ENCODE data around the gene GMEB2.
"Not testable (repeated sequence)": the region's sequence is repeated elsewhere in the genome, so short reads cannot be mapped to it uniquely, and the experiment has no call there.

GMEB2 gene

DNA sequence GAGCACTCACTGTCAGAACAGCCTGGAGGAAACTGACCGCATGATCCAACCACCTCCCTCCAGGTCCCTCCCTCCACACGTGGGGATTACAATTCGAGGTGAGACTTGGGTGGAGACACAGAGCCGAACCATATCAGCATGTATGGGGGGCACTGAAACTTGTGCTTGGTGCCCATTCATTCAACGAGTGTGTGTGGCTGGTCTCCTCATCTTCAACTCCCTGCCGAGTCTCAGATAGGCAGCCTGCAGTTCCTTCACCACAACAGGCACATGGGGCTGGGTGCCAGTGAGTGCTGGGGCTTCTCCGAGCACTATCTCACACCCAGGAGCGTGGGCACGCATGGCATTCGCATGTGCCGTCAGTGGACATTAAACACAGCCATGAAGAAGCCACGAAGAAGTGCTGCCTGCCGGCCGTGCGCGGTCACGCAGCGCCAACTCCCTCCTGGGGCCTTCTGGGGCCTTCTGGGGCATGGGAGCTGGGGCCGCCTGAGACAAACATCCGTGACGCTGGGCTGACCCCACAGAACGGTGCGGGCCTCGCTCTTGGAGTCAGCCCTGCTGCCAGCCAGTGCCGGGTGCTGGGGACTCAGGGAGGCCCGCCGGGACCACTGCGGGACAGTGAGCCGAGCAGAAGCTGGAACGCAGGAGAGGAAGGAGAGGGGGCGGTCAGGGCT lies 30.5 kb upstream of the GMEB2 start:
- DNase-seq (ENCODE audit: low spot score) = no peak

DNA sequence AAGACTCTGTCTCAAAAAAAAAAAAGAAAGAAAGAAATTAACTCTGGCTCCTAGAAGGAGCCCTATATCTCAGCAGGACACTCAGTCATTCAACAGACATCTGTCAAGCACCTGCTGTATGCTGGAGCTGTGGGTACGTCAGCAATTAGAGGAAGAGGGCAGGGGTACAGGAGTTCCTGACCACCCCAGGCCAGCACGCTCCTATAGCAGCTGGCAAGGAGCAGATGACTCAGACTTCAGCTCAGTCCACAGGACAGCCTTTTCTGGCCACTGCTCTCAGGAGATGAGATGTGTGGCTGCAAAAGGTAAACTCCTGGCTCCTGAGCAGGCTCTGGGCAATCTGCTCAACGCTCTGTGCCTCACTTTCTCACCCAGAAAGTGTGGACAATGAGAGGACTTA lies 29.6 kb upstream of the GMEB2 start:
- no peak for DNase-seq (ENCODE audit: low spot score)

DNA sequence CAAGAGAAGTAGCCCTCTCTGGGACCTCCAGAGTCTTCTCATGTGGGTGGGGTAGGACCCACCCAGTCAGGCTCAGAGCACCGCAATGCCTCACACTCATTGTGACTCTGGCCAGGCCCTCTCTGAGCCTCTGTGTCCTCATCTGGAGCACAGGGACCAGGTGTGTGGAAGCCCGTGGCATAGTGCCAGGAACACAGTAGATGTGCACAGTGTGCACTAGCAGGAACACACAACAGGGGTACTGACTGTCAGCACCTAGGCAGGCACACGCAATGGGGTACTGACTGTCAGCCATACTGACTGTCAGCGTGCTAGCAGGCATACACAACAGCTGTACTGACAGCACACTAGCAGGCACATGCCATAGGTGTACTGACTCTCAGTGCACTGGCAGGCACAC lies 28.3 kb upstream of the GMEB2 start:
- no peak for DNase-seq (ENCODE audit: low spot score)

DNA sequence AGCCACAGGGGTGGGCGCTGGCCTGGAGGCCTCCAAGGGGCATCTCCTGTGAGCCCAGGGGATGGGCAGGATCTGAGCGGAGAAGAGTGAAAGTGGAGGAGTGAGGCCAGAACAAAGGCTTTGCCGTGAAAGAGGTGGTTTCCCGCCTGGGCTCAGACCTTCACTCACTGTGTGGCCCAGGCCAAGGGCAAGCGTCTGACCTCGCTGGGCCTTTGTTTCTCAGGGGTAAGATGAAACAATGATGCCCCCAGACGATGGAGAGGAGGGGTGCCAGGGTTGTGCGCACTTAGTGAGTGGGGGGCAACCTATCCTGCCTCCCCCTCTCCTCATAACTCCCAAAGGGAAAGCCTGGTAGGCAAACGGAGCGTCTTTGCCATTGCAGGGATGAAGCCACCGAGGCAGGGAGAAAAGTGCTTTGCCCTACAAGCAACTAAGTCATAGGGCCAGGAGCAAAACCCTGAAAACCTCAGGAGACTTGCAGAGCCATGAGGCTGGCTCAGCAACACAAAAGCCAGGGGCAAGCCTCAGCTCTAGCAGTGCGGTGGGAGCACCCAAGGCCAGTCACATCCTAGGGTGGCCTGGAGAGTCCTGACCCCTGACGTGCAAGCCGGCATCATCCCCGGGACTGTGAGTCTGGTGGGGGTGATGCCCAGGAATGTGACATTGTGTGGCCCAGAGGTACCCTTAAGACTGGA lies 27.2 kb upstream of the GMEB2 start:
- no peak for DNase-seq (ENCODE audit: low spot score)

DNA sequence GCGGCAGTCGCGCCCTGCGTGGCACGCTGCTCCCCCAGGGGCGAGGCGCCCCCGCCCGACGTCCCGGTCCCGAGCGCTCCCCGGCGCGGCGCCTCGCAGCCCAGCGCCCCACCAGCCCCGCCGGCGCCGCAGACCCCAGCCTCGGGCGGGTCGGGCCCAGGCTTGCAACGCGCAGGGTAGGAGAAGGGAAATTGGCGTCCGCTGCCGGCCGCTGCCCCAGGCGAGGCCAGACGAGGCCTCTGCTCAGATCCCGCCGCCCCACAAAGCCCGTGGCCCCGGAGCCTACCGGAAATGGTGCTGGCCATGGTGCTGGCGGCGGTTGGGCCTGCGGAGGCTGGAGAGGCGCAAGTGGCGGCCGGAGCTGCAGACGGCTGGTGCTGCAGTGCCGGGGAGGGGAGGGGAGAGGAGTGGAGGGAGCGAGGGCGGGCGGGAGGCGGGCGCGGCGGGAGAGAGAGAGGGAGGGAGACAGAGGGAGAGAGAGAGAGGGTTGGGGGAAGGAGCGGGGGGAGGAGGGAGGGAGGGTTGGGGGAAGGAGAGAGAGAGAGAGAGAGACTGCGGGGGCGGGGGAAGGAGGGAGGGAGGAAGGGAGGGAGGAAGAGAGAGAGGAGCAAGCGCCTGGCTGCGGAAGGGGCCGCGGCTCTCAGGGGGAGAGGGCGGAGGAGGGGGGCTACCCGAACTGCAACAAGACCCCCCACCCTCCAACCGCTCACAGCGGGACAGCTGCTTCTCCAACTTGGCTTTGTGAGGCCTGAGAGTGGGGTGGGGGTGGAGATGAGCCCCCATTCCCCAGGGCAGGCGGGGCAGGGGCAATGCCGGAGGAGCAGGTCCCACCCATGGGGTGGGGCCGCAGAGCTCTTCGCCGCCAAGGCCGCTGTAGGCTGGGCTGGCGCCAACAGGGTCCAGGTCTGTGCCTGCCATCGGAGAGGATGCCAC lies 26.4 kb upstream of the GMEB2 start, which contains the start of gene STMN3:
TSS of gene STMN3 (minus strand) at position 384 of the 933 bp plus-strand sequence. CDS start at position 305, 79 bp downstream.
- peak; percentile 50 for DNase-seq (ENCODE audit: low spot score)

DNA sequence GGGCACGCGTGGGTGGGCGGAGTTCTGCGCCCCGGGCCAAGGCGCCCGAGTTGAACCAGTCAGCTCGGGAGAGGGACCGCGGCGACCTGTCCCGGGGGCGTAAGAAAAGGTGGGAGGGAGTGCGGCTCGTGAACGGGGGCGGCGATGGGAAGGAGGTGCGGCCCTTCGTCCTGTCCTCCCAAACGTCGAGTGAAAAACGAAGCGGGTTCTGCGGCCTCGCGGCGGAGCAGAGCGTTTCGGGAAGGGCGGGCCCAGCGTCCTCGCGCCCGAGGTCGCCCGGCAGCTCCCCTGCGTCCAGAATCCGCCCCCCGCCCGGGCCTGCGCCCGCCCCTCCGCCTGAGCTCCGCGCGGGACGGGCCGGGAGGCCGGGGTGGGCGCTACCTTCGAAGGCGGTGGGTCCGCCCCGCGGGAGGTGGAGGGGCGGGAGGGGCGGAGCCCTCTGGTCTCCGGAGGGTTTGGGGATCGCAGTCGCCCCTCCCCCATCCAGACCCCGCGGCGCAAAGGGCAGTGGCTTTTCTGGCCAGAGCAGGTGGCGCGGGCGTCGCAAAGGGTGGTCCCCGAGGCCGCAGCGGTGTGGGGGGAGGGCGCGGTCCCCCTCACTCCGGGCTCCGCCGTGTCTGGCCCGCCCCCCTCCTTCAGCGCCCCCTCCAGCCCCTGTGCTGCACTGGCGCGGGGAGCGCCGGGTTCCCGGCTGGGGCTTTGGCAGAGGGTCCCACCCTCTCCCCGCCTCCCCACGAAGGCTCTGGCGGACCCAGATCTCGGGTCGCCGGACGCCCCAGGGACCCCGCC lies 25.5 kb upstream of the GMEB2 start:
- no peak for DNase-seq (ENCODE audit: low spot score)

DNA sequence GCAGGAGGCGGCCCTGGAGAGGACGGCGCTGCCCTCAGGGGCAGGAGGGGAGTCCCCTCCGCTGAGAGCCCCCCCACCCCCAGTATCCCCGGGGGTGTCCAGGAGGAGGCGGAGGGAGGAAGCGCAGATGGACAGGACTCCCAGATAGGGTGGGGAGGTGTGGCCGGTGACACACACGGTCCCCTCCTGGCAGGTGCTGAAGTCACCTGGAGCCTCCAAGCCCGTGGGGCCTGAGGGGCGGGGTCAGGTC lies 25.0 kb upstream of the GMEB2 start:
- no peak for DNase-seq (ENCODE audit: low spot score)

DNA sequence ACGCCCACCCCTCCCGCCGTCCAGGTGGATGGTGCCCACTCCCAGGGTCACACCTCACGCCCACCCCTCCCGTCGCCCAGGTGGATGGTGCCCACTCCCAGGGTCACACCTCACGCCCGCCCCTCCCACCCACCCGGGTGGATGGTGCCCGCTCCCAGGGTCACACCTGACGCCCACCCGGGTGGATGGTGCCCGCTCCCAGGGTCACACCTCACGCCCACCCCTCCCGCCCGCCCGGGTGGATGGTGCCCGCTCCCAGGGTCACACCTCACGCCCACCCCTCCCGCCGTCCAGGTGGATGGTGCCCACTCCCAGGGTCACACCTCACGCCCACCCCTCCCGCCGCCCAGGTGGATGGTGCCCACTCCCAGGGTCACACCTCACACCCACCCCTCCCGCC lies 23.6 kb upstream of the GMEB2 start:
- not testable (repeated sequence) for DNase-seq (ENCODE audit: low spot score)

DNA sequence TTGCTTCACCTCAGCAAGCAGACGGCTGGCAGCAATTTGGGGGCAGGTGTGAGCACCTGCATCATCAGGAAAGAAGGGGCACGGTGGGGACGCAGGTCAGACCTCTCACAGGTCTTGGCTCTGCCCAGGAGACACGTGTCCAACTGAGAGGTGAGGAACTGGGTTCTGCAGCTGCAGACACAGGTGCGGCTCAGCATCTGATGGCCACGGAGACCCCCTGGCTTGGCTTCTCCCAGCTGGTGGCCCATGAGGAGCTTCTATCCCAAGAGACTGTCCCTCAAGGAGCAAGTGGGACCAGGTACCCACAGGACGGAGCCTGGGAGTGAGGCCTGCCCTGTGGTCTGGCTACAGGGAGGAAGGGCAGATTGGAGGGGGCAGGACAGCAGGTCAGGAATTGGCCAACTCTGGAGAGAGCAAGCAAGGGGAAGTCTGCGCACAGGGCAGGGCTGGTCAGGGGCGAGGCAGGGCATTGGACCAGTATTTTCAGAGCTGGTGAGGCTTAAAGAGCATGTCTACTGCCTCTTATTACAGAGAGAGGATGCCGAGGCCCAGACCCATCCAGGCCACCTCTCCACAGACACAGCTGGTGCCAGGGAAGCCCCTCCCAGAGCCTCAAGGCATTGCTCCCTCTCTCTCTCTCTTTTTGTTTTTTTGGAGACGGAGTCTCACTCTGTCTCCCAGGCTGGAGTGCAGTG lies 22.1 kb upstream of the GMEB2 start:
- DNase-seq (ENCODE audit: low spot score) = no peak

DNA sequence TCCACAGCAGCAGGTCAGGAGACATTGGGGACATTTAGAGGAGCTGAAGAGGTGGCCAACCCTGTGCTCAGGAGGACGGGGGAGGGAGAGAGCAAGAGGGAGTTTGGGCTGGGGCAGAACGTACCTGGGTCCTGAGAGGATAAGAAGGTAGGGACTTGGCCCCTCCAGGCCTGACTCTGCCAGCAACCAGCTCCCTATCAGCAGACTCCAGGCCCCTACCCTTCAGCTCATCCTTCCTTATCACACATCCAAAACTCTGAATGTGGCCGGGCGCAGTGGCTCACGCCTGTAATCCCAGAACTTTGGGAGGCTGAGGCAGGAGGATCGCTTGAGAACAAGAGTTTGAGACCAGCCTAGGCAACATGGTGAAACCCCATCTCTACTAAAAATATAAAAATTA lies 21.3 kb upstream of the GMEB2 start:
- no peak for DNase-seq (ENCODE audit: low spot score)

DNA sequence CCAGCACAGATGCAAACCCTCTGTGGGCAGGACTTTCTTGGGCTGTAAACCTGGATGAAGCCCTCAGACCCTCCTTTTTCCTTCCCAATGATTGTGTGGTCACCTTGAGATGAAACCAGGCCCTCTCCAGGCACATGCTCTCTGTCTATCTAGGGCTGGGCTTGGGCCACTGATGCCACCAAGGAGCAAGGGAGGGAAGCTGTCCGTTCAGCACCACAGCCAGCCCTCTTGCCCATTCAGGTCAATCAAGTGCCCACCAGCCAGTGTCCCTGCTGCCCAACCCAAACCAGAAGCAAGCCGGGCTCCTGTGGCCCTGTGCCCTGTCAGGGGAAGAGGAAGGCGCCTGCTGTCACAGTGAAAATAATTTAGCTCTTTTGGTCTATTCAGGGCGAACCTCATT lies 18.3 kb upstream of the GMEB2 start:
- no peak for DNase-seq (ENCODE audit: low spot score)

DNA sequence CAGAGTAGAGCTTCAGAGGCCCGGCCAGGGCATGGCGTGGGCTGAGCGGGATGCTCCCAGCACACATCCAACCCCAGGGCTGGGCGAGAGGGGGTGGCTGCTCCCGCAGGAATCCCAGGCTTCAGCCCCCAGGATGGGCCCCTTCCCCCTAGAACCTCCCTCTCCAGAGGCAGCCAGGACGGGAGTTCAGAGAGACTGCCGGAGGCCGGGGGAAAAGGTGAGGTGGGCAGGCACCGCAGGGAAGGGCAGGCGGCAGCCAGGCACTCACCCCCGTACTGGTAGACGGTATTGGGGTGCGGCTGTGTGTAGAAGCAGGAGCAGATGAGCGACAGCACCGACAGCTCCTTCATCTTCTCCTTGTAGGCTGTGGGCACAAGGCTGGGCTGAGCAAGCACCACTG lies 17.0 kb upstream of the GMEB2 start:
- DNase-seq (ENCODE audit: low spot score) = no peak

DNA sequence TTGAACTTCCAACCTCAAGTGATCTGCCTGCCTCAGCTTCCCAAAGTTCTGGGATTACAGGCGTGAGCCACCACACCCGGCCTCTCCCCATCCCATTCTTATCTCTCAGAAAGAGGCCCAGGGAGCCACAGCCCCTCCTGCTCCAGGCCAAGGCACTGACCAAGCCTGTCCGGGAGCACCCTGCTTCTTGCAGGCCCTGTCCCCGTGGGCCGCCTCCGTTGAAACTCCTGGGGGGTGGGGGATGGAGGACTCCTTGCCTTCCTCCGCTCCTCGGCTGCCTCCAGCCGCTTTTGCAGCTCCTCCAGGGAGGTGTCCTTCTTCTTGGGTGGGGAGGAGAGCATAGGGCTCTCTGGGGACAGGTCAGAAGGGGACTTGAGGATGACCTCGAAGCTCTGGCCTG lies 16.6 kb upstream of the GMEB2 start:
- DNase-seq (ENCODE audit: low spot score) = no peak

DNA sequence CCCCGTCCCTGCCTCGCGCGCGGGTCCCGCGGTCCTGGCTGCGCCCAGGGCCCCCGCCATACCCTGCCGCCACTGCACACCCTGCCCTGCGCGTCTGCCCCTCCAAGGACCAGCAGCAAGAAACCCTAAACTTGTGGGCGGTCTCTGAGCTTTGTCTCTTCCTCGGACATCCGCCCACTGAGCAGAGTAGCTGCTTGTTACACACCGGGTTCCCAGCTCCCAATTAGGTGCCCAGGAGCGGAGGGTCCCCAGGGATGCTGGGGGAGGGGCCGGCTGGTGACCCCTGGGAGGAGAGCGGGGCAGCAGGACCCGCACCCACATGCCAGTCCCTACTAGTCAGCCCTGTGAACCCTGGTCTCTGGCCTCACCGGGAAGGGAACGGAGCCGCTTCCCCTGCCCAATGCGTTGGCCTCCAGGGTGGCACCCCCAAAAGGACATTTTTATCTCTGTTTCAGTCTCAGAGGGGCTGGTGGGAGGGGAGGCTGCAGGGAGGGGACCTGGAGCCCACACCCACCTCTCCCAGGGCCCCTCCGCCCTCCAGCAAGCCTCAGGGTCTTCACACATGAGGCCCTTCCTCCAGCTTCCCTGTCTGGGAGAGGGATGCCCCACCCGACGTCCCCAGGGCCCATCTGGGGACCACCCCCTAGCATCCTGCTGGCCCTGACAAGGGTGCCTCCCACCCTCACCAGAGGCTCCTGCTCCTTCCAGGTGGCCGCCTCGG lies 15.8 kb upstream of the GMEB2 start:
- DNase-seq (ENCODE audit: low spot score) = no peak

DNA sequence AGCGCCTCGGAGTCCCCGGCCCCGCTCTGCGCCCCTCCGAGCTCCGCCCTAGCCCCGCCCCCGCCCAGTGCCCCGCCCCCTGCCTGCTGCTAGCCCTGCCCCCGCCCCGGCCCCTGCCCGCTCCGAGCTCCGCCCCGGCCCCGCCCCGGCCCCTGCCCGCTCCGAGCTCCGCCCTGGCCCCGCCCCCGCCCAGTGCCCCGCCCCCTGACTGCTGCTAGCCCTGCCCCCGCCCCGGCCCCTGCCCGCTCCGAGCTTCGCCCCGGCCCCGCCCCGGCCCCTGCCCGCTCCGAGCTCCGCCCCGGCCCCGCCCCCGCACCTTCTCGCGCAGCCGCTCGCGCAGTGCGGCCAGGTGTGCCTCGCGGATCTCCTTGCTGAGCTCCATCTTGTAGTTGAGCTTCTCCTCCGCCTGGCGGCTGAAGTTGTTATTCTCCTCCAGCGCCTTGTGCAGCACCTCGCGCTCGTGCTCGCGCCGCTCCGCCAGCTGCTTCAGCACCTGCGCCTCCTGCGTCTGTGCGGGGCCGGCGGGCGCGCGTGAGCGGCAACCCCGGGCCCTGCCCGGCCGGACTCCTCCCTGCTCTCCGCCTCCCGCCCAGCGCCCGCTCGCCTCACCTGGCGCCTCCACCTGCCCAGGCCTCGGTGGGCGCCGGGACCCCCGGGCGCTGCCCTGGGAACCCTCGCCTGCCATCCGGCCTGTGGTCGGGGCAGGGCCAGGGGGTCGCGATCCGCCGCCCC lies 15.1 kb upstream of the GMEB2 start:
- peak; percentile 95 for DNase-seq (ENCODE audit: low spot score)

DNA sequence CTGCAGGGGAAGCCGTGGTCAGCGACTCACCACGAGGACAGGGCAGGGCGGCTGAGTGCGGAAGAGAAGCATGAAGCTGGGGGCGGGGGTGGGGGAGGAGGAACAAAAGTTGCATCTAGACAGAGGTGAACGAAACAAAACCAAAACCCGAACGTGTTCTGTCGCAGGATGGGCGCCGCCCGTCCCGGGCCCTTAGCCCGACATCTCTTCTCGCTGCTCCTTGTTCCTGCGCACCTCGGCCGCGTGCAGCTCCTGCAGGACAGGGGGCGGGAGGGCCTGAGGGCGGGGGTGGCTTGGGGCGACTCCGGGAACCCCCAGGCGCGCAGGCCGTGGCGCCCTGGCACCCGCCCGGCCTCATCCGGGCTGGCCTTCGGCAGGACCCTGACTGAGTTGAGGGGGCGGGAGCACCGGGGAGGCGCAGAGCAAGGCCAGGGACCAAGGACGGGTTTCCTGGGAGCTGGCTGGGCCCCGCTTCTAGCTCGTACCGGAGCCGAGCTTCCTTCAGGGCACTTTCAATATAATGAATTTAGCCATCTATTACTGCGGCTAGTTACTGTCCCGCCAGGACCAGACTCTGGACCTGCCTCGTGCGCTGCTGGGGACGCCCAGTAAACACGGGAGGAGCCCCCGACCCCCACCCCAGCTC lies 14.4 kb upstream of the GMEB2 start:
- DNase-seq (ENCODE audit: low spot score) = no peak

DNA sequence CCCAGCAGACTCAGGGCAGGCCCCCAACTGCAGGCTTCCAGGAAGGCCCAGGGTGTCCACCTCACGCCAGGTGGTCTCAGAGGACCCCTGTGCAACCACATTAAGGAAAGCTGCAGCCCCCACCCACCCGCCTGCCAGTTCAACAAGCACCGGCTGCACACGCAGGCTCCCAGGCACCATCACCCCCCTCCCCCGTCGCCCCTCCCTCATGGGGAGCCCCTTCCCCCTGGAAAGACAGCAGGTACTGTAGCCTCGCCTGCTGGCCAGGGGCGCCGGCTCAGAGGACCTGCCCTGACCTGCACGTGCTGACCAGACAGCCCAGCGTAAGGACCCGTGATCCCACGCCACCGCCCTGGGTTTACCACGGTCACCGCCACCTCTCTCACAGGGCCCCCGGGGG lies 13.8 kb upstream of the GMEB2 start:
- DNase-seq (ENCODE audit: low spot score) = not testable (repeated sequence)

DNA sequence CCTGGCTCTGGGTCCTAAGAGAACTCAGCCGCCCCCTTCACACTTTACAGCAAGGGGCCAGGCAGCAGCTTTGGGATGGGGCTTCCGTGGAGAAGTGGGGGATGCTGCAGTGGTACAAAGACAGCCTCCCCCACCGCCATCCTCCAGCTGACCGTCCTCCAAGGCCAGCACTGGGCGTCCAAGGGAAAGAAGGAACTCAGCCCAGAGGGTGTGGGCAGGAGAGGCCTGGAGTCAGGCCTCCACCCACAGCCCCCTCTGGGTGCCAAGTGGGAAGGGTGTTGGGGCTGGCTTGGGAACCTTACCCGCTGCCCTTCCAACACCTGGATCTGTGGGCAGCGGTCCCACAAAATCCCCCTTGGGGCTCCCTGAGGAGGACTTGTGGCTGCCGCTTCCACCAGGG lies 13.2 kb upstream of the GMEB2 start:
- DNase-seq (ENCODE audit: low spot score) = no peak

DNA sequence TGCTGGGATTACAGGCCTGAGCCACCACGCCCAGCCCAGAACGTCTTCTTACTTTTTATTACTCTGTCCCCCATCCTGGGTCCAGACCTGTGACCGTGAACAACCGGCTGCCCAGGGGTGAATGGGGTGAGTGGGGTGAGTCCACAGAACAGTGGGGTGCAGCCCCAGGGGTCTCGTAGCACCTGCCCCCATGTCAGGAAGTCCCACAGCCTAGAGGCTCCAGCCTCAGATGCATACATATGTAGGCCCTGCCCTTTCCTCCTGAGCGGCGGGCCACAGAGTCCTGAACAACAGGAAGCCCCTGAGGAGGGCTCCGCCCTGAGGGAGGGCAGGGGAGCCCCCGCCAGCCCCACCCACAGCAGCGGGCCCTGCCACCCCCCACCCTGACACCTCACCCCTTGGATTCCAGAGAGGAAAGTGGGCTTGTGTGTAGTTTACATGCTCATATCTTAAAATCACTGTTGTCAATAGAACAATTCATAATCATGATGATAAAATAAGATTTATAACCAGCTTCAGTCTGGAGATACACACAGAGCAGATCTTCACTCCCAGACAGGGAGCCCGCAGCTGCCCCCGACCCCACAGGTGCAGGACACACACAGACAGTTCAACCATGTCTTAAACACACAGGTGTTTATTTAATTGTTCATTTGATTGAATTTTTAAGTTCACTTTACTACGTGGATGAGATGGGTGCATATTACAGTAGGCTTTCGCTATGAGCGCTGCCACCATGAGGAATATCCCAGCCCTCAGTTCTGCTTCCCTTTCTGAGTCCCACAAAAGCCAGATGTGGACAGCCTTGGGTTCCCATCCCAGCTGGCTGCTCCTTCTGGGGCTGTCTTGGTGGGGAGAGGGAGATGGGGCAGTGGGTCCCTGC lies 12.4 kb upstream of the GMEB2 start:
- no peak for DNase-seq (ENCODE audit: low spot score)

All from germinal center (tissue), 1 donor.